BLaER1 treated with 17β-estradiol and CSF1 and Interleukin-3, amounts not matched to agents 10 nM and 100 nM (cell line): ENCODE measurements around the gene RAMAC.
A peak's percentile ranks its signal among the peaks of the same experiment; 100 is the strongest.
"Not testable (repeated sequence)": the region's sequence is repeated elsewhere in the genome, so short reads cannot be mapped to it uniquely, and the experiment has no call there.

Source experiments
- H3K27ac ChIP-seq, 11 experiments: shearing (Covaris generic); formaldehyde crosslinking; 2 replicates each; pipeline ENCODE4 v1.8.1; 2022
- H3K27me3 ChIP-seq, 11 experiments: shearing (Covaris generic); formaldehyde crosslinking; 2 replicates each; pipeline ENCODE4 v1.8.1; 2022
- H3K36me3 ChIP-seq, 11 experiments: shearing (Covaris generic); formaldehyde crosslinking; 2 replicates each; pipeline ENCODE4 v1.8.1; 2022
- H3K4me1 ChIP-seq, 10 experiments: shearing (Covaris generic); formaldehyde crosslinking; 2 replicates each; pipeline ENCODE4 v1.8.1; 2022
- H3K4me2 ChIP-seq, 11 experiments: shearing (Covaris generic); formaldehyde crosslinking; 2 replicates each; pipeline ENCODE4 v1.8.1; 2022
- H3K4me3 ChIP-seq, 10 experiments: shearing (Covaris generic); formaldehyde crosslinking; 2 replicates each; pipeline ENCODE4 v1.8.1; 2022
- H3K9ac ChIP-seq, 11 experiments: shearing (Covaris generic); formaldehyde crosslinking; 2 replicates each; pipeline ENCODE4 v1.8.1; 2022
- H3K9me3 ChIP-seq, 11 experiments: shearing (Covaris generic); formaldehyde crosslinking; replicated peaks in 1 of 11; 2 replicates each; pipeline ENCODE4 v1.8.1; 2022
- H4K20me1 ChIP-seq, 11 experiments: shearing (Covaris generic); formaldehyde crosslinking; 2 replicates each; pipeline ENCODE4 v1.8.1; 2022
- Cebpa-rat ChIP-seq, 11 experiments: shearing (Covaris generic); IDR thresholded peaks; 2 replicates each; pipeline ENCODE4 v1.8.1; 2022

Gene RAMAC

DNA sequence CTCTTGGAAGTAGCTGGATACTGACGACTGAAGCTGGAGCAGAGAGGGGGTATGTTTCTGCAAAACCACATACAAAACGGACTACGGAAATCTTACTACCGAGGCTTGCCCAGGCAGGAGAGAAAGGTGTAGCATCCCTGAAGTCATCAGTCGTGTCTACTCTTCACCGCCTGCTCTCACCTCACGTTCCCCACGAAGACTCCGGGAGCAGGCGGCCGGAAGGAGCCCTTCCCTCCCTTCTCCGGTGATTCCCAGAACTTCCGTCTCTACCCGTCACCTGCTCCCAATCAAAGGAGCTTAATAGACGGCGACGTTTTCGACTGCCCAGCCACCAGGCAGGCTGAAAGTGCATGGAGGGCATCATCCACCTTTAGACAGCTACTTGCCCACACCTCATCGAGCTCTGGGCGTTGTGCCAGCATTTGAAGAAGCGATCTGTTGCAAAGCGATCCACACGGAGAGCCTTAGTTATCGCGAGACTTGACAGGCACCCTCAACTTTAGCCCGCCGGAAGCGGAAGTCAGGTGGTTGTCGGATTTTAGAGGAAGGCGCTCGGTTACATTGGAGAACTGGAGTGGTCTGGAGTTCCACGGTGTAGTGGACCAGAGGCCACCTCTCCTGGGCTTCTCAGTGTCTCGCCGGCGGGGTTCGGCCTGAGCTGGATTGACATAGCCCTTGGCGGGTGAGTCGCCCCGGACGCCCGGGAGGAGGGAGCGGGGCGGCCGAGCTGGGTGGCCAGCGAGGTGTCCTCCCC, at the start of gene RAMAC:
Gene RAMAC (plus strand): TSS at position 523 of the 754 bp plus-strand sequence. CDS start 2,809 bp downstream, outside the sequence.
- H3K27ac ChIP-seq: peak within 1 kb of the TSS; percentile 70 to 86 (median 78); a peak in 21 of 22 replicates
- H3K36me3 ChIP-seq: peaks cover 18 to 32% (median 26%) of the 10 kb centered on the region in 11 experiments
- H3K4me3 ChIP-seq: peak within 1 kb of the TSS; percentile 62 to 98 (median 76)
- H3K27me3 ChIP-seq: no peaks in the 10 kb centered on the region
- H3K4me2 ChIP-seq: peak within 1 kb of the TSS; percentile 69 to 92 (median 85)
- peaks cover 12 to 21% (median 19%) of the 10 kb centered on the region in 10 experiments for H3K4me1 ChIP-seq
- peak within 1 kb of the TSS; percentile 77 to 91 (median 84) for H3K9ac ChIP-seq
- peaks cover 0 to 7% (median 0%) of the 10 kb centered on the region in 11 experiments; a peak in 1 of 22 replicates for H4K20me1 ChIP-seq
- no peak for TF ChIP-seq Cebpa-rat (IDR thresholded peaks at IDR 0.05)
- H3K9me3 ChIP-seq: 0 out of 22 replicates have a peak, but pooled peaks cover 0 to 3% (median 0%) of the 10 kb centered on the region in 11 experiments

DNA sequence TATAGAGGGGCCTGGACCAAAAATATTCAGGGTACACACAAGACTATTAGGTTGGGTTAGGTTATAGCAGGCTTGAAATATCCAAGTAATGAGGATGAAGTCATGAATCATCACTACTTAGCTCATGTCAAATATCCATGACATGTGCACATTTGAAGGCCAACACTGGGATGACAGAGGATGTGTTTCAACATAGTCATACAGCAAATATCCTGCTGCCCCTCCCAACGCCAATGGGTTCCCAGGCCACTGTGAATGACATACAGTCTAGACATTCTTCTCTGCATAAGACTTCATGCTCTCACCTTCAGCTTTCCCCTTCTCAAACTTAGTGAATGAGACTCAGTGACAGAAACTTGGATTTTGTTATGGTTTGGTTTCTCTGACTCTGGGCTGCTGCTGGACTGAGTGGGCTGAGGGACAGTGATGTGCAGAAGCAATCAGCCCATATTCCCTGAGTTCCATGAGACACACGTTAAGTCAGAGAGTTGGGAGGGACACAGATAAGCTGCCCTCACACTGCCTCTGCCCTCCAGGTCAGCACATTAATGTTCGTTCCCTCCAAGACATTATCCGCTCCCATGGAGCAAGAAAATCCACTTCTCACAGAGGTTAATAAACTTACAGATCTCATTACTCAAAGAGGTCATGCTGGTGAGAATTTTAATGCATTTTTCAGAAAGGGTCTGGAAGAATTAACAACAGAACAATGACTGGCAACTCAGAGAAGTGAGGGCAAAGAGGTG, 48.9 kb upstream of the RAMAC start:
- Histone ChIP-seq H3K9me3 (no peaks in the 10 kb centered on the region), H3K9ac (no peak overlapping the region), H3K27ac (no peak overlapping the region; a peak in 2 of 22 replicates), H3K27me3 (no peaks in the 10 kb centered on the region), H3K4me3 (no peak overlapping the region), H3K4me2 (no peak overlapping the region; a peak in 2 of 22 replicates), H4K20me1 (peaks cover 0 to 32% (median 0%) of the 10 kb centered on the region in 11 experiments; a peak in 3 of 22 replicates), H3K4me1 (peaks cover 0 to 10% (median 0%) of the 10 kb centered on the region in 10 experiments; a peak in 3 of 20 replicates), H3K36me3 (no peaks in the 10 kb centered on the region)
- no peak for TF ChIP-seq Cebpa-rat (IDR thresholded peaks at IDR 0.05)

DNA sequence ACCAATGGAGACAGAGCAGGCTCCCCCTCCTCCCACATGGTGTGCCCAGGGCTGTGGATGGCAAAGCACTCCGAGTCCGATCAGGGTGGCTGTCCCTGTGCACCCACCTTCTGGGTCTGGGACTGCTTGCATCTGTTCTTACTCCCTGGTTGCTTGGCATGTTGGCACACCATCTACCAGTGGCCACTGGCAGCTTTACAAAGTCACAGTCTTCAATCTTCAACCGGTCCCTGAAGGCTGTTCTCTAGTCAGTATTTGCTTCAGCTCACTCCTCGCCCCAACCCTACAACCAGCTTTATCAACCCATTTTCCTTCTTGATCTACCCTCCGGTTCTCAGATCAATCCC, 48.3 kb upstream of the RAMAC start:
- Histone ChIP-seq H3K36me3 (no peaks in the 10 kb centered on the region), H3K4me2 (no peak overlapping the region), H3K9me3 (no peaks in the 10 kb centered on the region), H3K27me3 (no peaks in the 10 kb centered on the region), H3K4me3 (no peak overlapping the region), H3K27ac (no peak overlapping the region), H3K9ac (no peak overlapping the region), H4K20me1 (peaks cover 0 to 26% (median 0%) of the 10 kb centered on the region in 11 experiments; a peak in 3 of 22 replicates), H3K4me1 (peaks cover 0 to 10% (median 0%) of the 10 kb centered on the region in 10 experiments; a peak in 3 of 20 replicates)
- no peak for TF ChIP-seq Cebpa-rat (IDR thresholded peaks at IDR 0.05)

DNA sequence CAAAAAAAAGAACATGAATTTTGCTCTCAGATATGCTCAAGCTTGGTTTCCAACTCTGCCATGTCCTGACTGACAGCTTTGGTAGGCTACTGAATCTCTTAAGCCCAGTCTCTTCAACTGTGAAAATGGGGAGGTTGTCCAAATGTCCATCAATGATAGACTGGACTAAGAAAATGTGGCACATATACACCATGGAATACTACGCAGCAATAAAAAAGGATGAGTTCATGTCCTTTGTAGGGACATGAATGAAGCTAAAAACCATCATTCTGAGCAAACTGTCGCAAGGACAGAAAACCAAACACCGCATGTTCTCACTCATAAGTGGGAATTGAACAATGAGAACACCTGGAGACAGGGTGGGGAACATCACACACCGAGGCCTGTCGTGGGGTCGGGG, 46.3 kb upstream of the RAMAC start:
- Histone ChIP-seq H3K4me1 (peaks cover 8 to 26% (median 16%) of the 10 kb centered on the region in 10 experiments), H4K20me1 (peaks cover 0 to 12% (median 0%) of the 10 kb centered on the region in 11 experiments; a peak in 2 of 22 replicates)
- H3K36me3 ChIP-seq, H3K4me3 ChIP-seq, H3K4me2 ChIP-seq, H3K27me3 ChIP-seq, H3K27ac ChIP-seq, H3K9me3 ChIP-seq, H3K9ac ChIP-seq: not testable (repeated sequence)

DNA sequence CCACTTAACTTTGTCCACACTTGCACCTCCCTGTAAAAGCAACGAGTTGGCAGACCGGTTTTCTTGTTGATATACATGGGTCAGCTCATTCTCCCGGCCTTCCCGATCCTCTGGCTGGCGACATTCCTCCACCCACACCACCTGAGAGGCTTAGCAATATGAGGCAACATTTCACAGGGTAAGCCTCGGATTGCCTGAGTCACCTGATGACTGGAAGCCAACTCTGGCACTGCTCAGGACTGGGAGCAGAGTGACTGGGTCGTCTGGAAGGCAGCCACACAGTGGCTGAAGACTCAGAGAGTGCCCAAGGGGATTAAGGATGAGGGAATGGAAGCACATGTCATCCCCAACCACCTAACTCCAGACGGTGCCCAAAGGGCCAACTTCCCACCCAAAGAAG, 43.3 kb upstream of the RAMAC start:
- 0 out of 22 replicates have a peak overlapping the region, but pooled peaks of 1 of the 11 experiments have one; percentile 77 for H3K4me2 ChIP-seq
- H4K20me1 ChIP-seq: peaks cover 0 to 1% (median 0%) of the 10 kb centered on the region in 11 experiments; a peak in 1 of 22 replicates
- no peaks in the 10 kb centered on the region for H3K9me3 ChIP-seq
- no peak overlapping the region for H3K4me3 ChIP-seq
- H3K4me1 ChIP-seq: peaks cover 20 to 37% (median 31%) of the 10 kb centered on the region in 10 experiments
- H3K27me3 ChIP-seq: no peaks in the 10 kb centered on the region; a peak in 1 of 22 replicates
- H3K36me3 ChIP-seq: no peaks in the 10 kb centered on the region
- H3K27ac ChIP-seq: peak overlapping the region in 4 of 11 experiments; percentile 85 to 88 (median 86); a peak in 6 of 22 replicates
- H3K9ac ChIP-seq: no peak overlapping the region
- TF ChIP-seq Cebpa-rat (IDR thresholded peaks at IDR 0.05): no peak

DNA sequence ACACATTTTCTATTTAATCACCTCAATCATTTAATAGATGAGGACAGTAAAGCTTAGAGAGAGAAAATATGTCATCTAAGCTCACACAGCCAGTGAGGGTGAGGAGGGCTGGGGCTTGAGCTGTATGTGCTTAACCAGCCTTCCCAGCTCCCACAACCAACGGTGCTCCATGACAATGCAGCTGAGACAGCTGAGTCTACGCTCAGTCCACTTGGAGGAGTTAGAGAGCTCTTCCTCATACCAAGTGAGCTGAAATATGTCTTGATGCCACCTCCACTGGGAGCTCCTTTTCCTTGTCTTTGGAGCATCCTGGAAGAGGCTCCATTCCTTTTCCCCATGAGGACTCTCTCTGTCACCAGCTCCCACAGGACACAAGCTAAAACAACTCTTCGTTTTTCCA, 42.8 kb upstream of the RAMAC start:
- Histone ChIP-seq H3K27me3 (no peaks in the 10 kb centered on the region; a peak in 1 of 22 replicates), H3K4me2 (peak overlapping the region in 7 of 11 experiments; percentile 60 to 77 (median 70); a peak in 11 of 22 replicates), H4K20me1 (no peaks in the 10 kb centered on the region), H3K9me3 (no peaks in the 10 kb centered on the region), H3K4me3 (no peak overlapping the region), H3K9ac (no peak overlapping the region), H3K4me1 (peaks cover 20 to 37% (median 31%) of the 10 kb centered on the region in 10 experiments), H3K27ac (peak overlapping the region in 9 of 11 experiments; percentile 17 to 88 (median 84); a peak in 16 of 22 replicates), H3K36me3 (no peaks in the 10 kb centered on the region)
- TF ChIP-seq Cebpa-rat (IDR thresholded peaks at IDR 0.05): no peak

DNA sequence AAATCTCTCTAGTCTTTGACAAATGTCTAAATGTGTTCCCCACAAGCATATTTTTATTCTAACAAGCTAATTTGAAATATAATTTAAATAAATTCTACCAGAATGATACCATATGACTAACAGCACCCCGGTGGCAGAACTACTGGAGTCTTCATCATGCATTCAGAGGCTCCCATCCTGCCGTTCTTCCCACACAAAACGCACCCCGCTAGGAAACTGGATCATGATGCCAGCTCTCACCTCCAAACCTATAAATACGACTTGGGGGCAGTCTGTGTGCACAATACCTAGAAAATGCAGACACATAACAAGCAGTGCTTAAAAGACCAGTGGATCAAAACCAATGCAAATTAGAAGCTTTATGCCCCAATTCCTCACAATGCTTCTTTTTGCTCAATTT, 42.0 kb upstream of the RAMAC start:
- H3K9me3 ChIP-seq: no peaks in the 10 kb centered on the region
- H4K20me1 ChIP-seq: no peaks in the 10 kb centered on the region

DNA sequence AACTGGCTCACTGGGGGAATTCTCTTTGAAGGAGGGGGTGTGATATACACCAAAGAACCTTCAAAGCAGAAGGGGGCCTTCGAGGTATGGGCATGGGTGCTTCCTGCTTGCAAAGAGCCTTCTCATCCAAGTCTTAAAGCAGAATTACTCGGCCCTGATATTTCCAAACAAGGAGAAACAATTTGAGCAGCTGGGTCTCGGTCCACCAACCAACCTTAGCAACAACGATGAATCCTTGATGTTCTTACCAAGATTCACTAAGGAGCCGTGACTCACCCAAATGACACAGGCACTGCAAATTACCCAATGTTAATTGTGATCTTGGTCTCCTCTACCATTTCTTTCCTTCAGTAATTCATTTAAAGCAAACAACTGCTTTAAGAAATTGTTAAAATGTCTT, 41.2 kb upstream of the RAMAC start:
- Histone ChIP-seq H3K4me1 (peaks cover 20 to 38% (median 33%) of the 10 kb centered on the region in 10 experiments), H3K27me3 (peaks cover 6 to 15% (median 11%) of the 10 kb centered on the region in 11 experiments; a peak in 21 of 22 replicates), H3K4me3 (no peak overlapping the region; a peak in 1 of 20 replicates), H4K20me1 (0 out of 22 replicates have a peak, but pooled peaks cover 0 to under 1% (median 0%) of the 10 kb centered on the region in 11 experiments), H3K9ac (peak overlapping the region in 9 of 11 experiments; percentile 29 to 73 (median 60); a peak in 15 of 22 replicates), H3K9me3 (no peaks in the 10 kb centered on the region), H3K36me3 (no peaks in the 10 kb centered on the region), H3K4me2 (peak overlapping the region; percentile 7 to 77 (median 70); a peak in 21 of 22 replicates), H3K27ac (peak overlapping the region in 9 of 11 experiments; percentile 74 to 88 (median 84); a peak in 18 of 22 replicates)
- TF ChIP-seq Cebpa-rat (IDR thresholded peaks at IDR 0.05): peak in 9 of 11 experiments; percentile 29 to 94 (median 75); a peak in 17 of 22 replicates

More for the DNA sequence above, 42.0 kb upstream of the RAMAC start:
- Histone ChIP-seq H3K4me1 (peaks cover 20 to 37% (median 31%) of the 10 kb centered on the region in 10 experiments), H3K9ac (peak overlapping the region in 9 of 11 experiments; percentile 29 to 73 (median 60); a peak in 15 of 22 replicates), H3K27ac (peak overlapping the region in 9 of 11 experiments; percentile 74 to 88 (median 84); a peak in 18 of 22 replicates), H3K27me3 (peaks cover 0 to 8% (median 4%) of the 10 kb centered on the region in 11 experiments; a peak in 12 of 22 replicates), H3K4me2 (peak overlapping the region; percentile 7 to 77 (median 70); a peak in 21 of 22 replicates), H3K4me3 (no peak overlapping the region), H3K36me3 (no peaks in the 10 kb centered on the region)
- no peak for TF ChIP-seq Cebpa-rat (IDR thresholded peaks at IDR 0.05)
